ENCODE data around the gene LTA4H. TPM values are rescaled to one million over a fixed set of nuclear protein-coding genes. Genes with fewer than 3 reads are reported as not detected.

Gene LTA4H
- total RNA-seq, 4 donors from 2014 or later = 36.7 to 46.9 (median 40.6) TPM

DNA sequence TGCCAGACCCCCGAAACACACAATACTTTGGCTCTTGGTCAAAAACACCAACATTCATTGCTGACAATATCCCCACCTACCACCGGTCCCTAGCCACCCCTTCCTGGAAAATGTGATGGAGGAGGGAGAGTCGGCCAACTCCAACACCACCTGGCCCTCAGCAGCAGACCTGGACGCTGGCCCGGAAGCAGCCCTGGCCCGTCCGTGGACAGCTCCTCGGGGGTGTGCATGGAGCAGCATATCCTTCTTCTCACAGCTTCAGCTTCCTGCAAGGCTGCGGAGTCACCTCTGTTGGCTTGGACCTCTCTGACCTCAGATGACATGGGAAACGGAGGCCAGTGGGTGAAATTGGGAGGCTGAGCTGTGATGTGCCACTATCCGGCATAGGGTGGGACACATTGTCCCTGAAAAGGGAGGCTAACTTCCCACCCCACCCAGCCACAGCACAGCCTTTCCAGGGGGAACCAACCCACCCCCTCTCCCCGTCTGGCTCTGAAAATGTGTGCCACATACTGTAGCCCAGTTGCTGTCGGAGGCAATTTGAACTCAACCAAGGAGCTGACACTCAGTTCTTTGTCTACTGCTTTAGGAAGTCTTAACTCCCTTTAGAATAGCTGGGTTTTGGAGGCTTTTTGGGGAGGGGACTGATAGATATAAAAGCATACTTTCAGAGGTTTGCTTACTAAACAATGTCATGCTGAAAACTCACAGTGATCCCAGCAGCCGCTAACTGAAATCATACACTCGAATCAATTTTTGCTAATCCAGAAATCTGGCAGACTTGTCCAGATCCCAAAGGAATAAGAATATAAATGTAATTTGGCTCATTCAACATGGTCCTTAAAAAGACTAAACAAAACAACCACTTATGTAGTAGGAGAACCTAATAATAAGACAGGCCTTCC is 43.1 kb upstream of the LTA4H start:
- H3K4me1 ChIP-seq = peaks cover 0 to 5% of the 10 kb centered on the region in 2 donors
- H3K4me3 ChIP-seq = peak overlapping the region in 1 of 4 donors; percentile 14
- TF ChIP-seq POLR2A (IDR thresholded peaks at IDR 0.05) (no peak), CTCF (IDR thresholded peaks at IDR 0.05 in 4 of 5, conservative IDR thresholded peaks at IDR 0.05 in 1 of 5) (no peak)
- H3K27ac ChIP-seq = peak overlapping the region in 3 of 4 donors; percentile 17 to 55 (median 52)
- no peaks in the 10 kb centered on the region for H3K9me3 ChIP-seq
- intact Hi-C loops (cut with DNase I; ENCODE audit: low total_unique reads) = no loop called here
- in situ Hi-C loops (cut with MboI; ENCODE audit: low sequenced_read_pairs in 4 of 4) = no loop called here
- H3K36me3 ChIP-seq = no peaks in the 10 kb centered on the region
- no peaks in the 10 kb centered on the region for H3K27me3 ChIP-seq
- DNase-seq (peak in 1 of 2 donors; percentile 25), ATAC-seq (peak; percentile 62 to 65)

- intact Hi-C loops (cut with DNase I; ENCODE audit: low total_unique reads) = no loop called here
- ATAC-seq (no peak), DNase-seq (no peak)
- Histone ChIP-seq H3K27me3 (no peaks in the 10 kb centered on the region), H3K9me3 (no peaks in the 10 kb centered on the region), H3K36me3 (no peaks in the 10 kb centered on the region), H3K27ac (no peak overlapping the region), H3K4me3 (no peak overlapping the region), H3K4me1 (peaks cover 0 to 5% of the 10 kb centered on the region in 2 donors)
- in situ Hi-C loops (cut with MboI; ENCODE audit: low sequenced_read_pairs in 4 of 4) = no loop called here
- no peak for TF ChIP-seq POLR2A (IDR thresholded peaks at IDR 0.05)
- TF ChIP-seq CTCF (IDR thresholded peaks at IDR 0.05 in 4 of 5, conservative IDR thresholded peaks at IDR 0.05 in 1 of 5) = no peak
Observed at GRCh38 chr12:96077081-96077480, 41.7 kb upstream of the LTA4H start.

DNA sequence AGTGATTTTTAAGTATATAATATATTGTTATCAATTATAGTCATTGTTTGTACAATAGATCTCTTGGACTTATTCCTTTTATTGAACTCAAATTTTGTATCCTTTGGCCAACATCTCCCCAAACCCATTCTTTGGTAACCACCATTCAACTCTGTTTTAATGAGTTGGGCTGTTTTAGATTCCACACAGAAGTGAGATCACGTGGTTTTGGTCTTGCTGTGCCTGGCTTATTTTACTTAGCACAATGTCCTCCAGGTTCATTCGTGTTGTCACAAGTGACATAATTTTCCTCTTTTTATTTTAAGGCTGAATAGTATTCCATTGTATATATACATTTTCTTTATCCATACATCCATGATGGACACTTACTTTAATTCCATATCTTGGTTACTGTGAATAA is 40.2 kb upstream of the LTA4H start:
- ATAC-seq (no peak), DNase-seq (no peak)
- H3K4me3 ChIP-seq = no peak overlapping the region
- no peaks in the 10 kb centered on the region for H3K36me3 ChIP-seq
- TF ChIP-seq CTCF (IDR thresholded peaks at IDR 0.05 in 4 of 5, conservative IDR thresholded peaks at IDR 0.05 in 1 of 5) (no peak), POLR2A (IDR thresholded peaks at IDR 0.05) (no peak)
- peaks cover 0 to 5% of the 10 kb centered on the region in 2 donors for H3K4me1 ChIP-seq
- no peak overlapping the region for H3K27ac ChIP-seq
- in situ Hi-C loops (cut with MboI; ENCODE audit: low sequenced_read_pairs in 4 of 4) (no loop called here), intact Hi-C loops (cut with DNase I; ENCODE audit: low total_unique reads) (no loop called here)
- H3K27me3 ChIP-seq = no peaks in the 10 kb centered on the region
- H3K9me3 ChIP-seq = no peaks in the 10 kb centered on the region

DNA sequence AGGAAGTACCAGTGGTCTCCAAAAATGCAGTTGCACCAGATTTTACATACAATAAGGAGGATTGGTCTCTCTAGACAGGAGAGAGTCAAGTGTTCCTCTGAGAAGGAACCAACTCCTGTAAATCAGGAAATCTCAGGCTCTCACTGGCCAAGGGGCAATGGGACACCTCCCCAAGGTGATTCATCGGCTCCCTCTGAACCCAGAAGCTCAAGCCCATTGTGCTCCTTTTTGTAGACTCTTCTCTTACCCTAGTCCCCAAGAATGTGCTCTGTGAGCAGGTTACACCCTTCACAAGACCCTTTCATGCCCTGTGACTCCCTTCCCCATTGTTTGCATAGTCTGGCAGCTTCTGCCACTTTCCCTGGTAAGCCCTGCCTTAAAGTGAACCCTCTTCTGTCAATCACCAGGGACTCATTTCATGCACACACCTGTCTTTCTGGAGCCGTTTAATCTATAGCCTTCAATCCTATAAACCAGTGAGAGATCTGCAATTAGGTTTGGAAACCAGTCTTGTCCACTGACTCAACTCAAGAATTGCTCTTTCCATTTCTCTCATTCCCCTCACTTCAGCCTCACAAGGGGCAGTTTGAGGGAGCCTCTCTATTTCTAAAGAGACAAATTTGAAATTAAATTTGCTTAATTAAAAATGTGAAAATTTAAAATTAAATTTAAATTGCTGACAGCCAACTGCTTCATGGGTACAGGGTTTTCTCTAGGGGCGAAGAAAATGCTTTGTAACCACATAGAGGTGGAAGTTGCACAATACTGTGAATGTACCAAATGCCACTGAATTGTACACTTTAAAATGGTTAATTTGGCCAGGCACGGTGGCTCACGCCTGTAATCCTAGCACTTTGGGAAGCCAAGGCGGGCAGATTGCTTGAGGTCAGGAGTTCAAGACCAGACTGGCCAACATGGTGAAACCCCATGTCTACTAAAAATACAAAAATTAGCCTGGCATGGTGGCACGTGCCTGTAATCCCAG is 38.3 kb upstream of the LTA4H start:
- Histone ChIP-seq H3K36me3 (no peaks in the 10 kb centered on the region), H3K27me3 (no peaks in the 10 kb centered on the region), H3K27ac (no peak overlapping the region), H3K4me1 (peaks cover 0 to 5% of the 10 kb centered on the region in 2 donors), H3K4me3 (no peak overlapping the region), H3K9me3 (no peaks in the 10 kb centered on the region)
- in situ Hi-C loops (cut with MboI; ENCODE audit: low sequenced_read_pairs in 4 of 4) (loop anchor here in 2 of 4 donors (25.0 kb wide), 2 partner anchors 339 to 439 kb away; partner anchors contain the start of gene CDK17 (in 1 of the 2)), intact Hi-C loops (cut with DNase I; ENCODE audit: low total_unique reads) (no loop called here)
- DNase-seq (no peak), ATAC-seq (no peak)
- TF ChIP-seq POLR2A (IDR thresholded peaks at IDR 0.05) (no peak), CTCF (IDR thresholded peaks at IDR 0.05 in 4 of 5, conservative IDR thresholded peaks at IDR 0.05 in 1 of 5) (no peak)

Measured in gastrocnemius medialis (tissue), 4 donors.